Measurements from ENCODE around the gene TRIM24.
"Not testable (repeated sequence)": the region's sequence is repeated elsewhere in the genome, so short reads cannot be mapped to it uniquely, and the experiment has no call there.

- TF ChIP-seq POLR2AphosphoS5, TAF1 (IDR thresholded peaks at IDR 0.05; ENCODE audit: low read depth, low read length): not testable (repeated sequence)
Measured at GRCh38 chr7:138418403-138418802, 41.7 kb upstream of the TRIM24 start.
